Measurements from ENCODE around the gene GALNT17. TPM values are rescaled to one million over a fixed set of nuclear protein-coding genes. Genes with fewer than 3 reads are reported as not detected.
A peak's percentile ranks its signal among the peaks of the same experiment; 100 is the strongest.

GALNT17 gene
- total and polyA plus RNA-seq, 2 experiments from 2014 or later, result 11.1 to 65.6 TPM

GRCh38 chr7:71286336-71286735 lies 154.4 kb downstream of the GALNT17 start:
- Mint-ChIP-seq H3K36me3 (ENCODE audit: low read depth) (peaks cover 18% of the 10 kb centered on the region), H3K9me3 (peaks cover 7% of the 10 kb centered on the region; the same call in 2 of the 3 replicates), H3K4me3 (no peak overlapping the region), H3K27me3 (ENCODE audit: insufficient read depth, low read depth, poor library complexity) (no peaks in the 10 kb centered on the region), H3K27ac (peak overlapping the region; percentile 70; the same call in 1 of the 2 replicates), H3K4me1 (peaks cover 47% of the 10 kb centered on the region)
- H3K4me2 ChIP-seq, result no peak overlapping the region
- H3K27me3 ChIP-seq (ENCODE audit: insufficient read depth), result no peaks in the 10 kb centered on the region
- H3K9me2 ChIP-seq (ENCODE audit: insufficient read depth), result no peaks in the 10 kb centered on the region
- DNase-seq (ENCODE audit: low spot score) (no peak), ATAC-seq (peak; percentile 32)
- H3K36me3 ChIP-seq (ENCODE audit: insufficient read depth), result no peaks in the 10 kb centered on the region
- H3K79me2 ChIP-seq (replicated peaks; ENCODE audit: insufficient read depth), result peaks cover 72% of the 10 kb centered on the region
- H3K27ac ChIP-seq (ENCODE audit: low read depth), result peak overlapping the region; percentile 26; the same call in 1 of the 2 replicates
- TF ChIP-seq ZNF331 (CRISPR knock-in tag; IDR thresholded peaks at IDR 0.05; ENCODE audit: low read depth), result no peak
- TF ChIP-seq NANOG (IDR thresholded peaks at IDR 0.05; ENCODE audit: borderline replicate concordance), result no peak
- no peak for TF ChIP-seq CREB1 (CRISPR knock-in tag; IDR thresholded peaks at IDR 0.05; ENCODE audit: low read depth)
- TF ChIP-seq ZNF114 (CRISPR knock-in tag; IDR thresholded peaks at IDR 0.05), result no peak
- TF ChIP-seq ETS1 (IDR thresholded peaks at IDR 0.05), result no peak
- TF ChIP-seq REST (IDR thresholded peaks at IDR 0.05; ENCODE audit: unreplicated experiment), result no peak
- TF ChIP-seq STAT1 (IDR thresholded peaks at IDR 0.05; ENCODE audit: unreplicated experiment), result no peak
- no peak for TF ChIP-seq JUNB (IDR thresholded peaks at IDR 0.05; ENCODE audit: unreplicated experiment)
- TF ChIP-seq ZNF462 (CRISPR knock-in tag; IDR thresholded peaks at IDR 0.05), result no peak
- no peak overlapping the region for H2AFZ ChIP-seq
- no peaks in the 10 kb centered on the region for H3F3A ChIP-seq (replicated peaks; ENCODE audit: low read depth)
- no peaks in the 10 kb centered on the region for H4K20me1 ChIP-seq (replicated peaks; ENCODE audit: insufficient read depth)
- no peak overlapping the region for H3K4me3 ChIP-seq
- peaks cover 29% of the 10 kb centered on the region for H3K4me1 ChIP-seq (ENCODE audit: insufficient read depth)

Data from GM23338 (cell line).